ENCODE results near the gene TTYH3.

Gene TTYH3

DNA sequence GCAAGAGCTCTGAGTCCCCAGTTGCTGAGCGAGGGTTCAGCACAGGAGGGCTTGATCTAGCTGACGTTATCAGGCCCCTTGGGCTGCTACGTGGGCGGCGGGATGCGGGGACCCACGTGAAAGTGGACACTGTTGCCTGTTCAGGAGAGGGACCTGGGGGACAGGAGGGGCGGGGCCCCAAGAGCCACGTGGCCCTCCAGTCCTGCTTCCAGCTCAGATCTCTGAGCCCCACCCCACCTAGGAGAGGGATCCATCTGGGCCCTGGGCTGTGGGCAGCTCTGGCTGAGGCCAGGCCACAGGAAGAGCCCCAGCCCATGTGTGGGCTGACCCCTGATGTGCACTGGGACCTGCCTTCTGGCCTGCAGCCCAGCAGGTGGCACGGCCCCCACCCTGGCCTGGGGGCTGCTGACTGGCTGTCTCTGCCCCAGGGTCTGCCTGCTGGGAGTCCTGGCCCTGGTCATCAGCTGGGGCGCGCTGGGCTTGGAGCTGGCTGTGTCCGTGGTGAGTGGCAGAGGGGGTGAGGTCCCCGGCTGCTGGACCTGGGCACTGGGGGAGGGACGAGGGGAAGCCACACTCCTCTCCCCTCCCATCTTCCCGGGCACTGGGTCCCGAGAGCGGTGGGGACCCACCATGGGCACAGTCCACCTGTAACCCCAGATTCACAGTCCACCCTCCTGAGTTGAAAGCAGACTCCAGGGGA lies 17.5 kb downstream of the TTYH3 start:
- 91% methylated on average over 18 of the region's 18 CpGs for WGBS, 2 experiments
- Histone ChIP-seq H3K4me3 (ENCODE audit: insufficient read depth, low read depth, low read length) (no peak overlapping the region), H3K27me3 (ENCODE audit: control insufficient read depth, insufficient read depth, low read length, poor library complexity, severe bottlenecking) (no peaks in the 10 kb centered on the region), H3K4me1 (ENCODE audit: control insufficient read depth, insufficient read depth, low read length) (peaks cover 13% of the 10 kb centered on the region), H3K36me3 (ENCODE audit: control insufficient read depth, insufficient read depth, low read length) (peaks cover 6% of the 10 kb centered on the region), H3K9me3 (ENCODE audit: control insufficient read depth, low read length) (no peaks in the 10 kb centered on the region), H3K27ac (ENCODE audit: insufficient read depth, low read depth, low read length, poor library complexity, severe bottlenecking) (no peak overlapping the region)

DNA sequence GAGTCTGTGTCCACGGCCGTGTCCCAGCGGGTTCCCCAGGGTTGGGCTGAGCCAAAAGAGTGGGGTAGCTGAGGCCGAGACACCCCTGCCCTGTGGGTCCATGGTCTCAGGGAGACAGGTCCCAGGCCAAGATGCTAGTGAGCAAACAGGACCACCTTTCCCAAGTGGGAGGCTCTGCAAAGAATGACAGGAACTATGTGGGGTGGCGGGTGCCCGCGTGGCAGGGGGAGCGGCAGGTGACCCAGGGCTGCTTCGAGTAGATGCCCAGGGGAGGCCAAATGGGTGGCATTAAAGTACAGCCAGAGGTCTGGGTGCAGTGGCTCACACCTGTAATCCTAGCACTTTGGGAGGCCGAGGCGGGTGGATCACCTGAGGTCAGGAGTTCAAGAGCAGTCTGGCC lies 18.2 kb downstream of the TTYH3 start:
- no peaks in the 10 kb centered on the region for H3K9me3 ChIP-seq (ENCODE audit: control insufficient read depth, low read length)
- no peak overlapping the region for H3K27ac ChIP-seq (ENCODE audit: insufficient read depth, low read depth, low read length, poor library complexity, severe bottlenecking)
- 93 to 95% methylated on average over 11 of the region's 11 CpGs for WGBS, 2 experiments
- H3K36me3 ChIP-seq (ENCODE audit: control insufficient read depth, insufficient read depth, low read length), result peaks cover 6% of the 10 kb centered on the region
- no peak overlapping the region for H3K4me3 ChIP-seq (ENCODE audit: insufficient read depth, low read depth, low read length)
- H3K4me1 ChIP-seq (ENCODE audit: control insufficient read depth, insufficient read depth, low read length), result peaks cover 6% of the 10 kb centered on the region
- H3K27me3 ChIP-seq (ENCODE audit: control insufficient read depth, insufficient read depth, low read length, poor library complexity, severe bottlenecking), result no peaks in the 10 kb centered on the region

- Histone ChIP-seq H3K9me3 (ENCODE audit: control insufficient read depth, low read length) (no peaks in the 10 kb centered on the region), H3K27me3 (ENCODE audit: control insufficient read depth, insufficient read depth, low read length, poor library complexity, severe bottlenecking) (no peaks in the 10 kb centered on the region), H3K4me1 (ENCODE audit: control insufficient read depth, insufficient read depth, low read length) (peaks cover 2% of the 10 kb centered on the region), H3K4me3 (ENCODE audit: insufficient read depth, low read depth, low read length) (no peak overlapping the region), H3K36me3 (ENCODE audit: control insufficient read depth, insufficient read depth, low read length) (peaks cover 6% of the 10 kb centered on the region), H3K27ac (ENCODE audit: insufficient read depth, low read depth, low read length, poor library complexity, severe bottlenecking) (no peak overlapping the region)
- WGBS, 2 experiments, result 91 to 94% methylated on average over 8 of the region's 8 CpGs
These were observed 18.7 kb downstream of the TTYH3 start for GRCh38 chr7:2650451-2650850.

- Histone ChIP-seq H3K36me3 (ENCODE audit: control insufficient read depth, insufficient read depth, low read length) (peaks cover 6% of the 10 kb centered on the region), H3K27ac (ENCODE audit: insufficient read depth, low read depth, low read length, poor library complexity, severe bottlenecking) (no peak overlapping the region), H3K27me3 (ENCODE audit: control insufficient read depth, insufficient read depth, low read length, poor library complexity, severe bottlenecking) (no peaks in the 10 kb centered on the region), H3K9me3 (ENCODE audit: control insufficient read depth, low read length) (no peaks in the 10 kb centered on the region), H3K4me1 (ENCODE audit: control insufficient read depth, insufficient read depth, low read length) (no peaks in the 10 kb centered on the region), H3K4me3 (ENCODE audit: insufficient read depth, low read depth, low read length) (no peak overlapping the region)
- 91 to 92% methylated on average over 15 of the region's 15 CpGs for WGBS, 2 experiments
These were observed 19.6 kb downstream of the TTYH3 start for GRCh38 chr7:2651336-2651735.

- H3K9me3 ChIP-seq (ENCODE audit: control insufficient read depth, low read length), result no peaks in the 10 kb centered on the region
- H3K36me3 ChIP-seq (ENCODE audit: control insufficient read depth, insufficient read depth, low read length), result peaks cover 11% of the 10 kb centered on the region
- no peaks in the 10 kb centered on the region for H3K27me3 ChIP-seq (ENCODE audit: control insufficient read depth, insufficient read depth, low read length, poor library complexity, severe bottlenecking)
- no peak overlapping the region for H3K4me3 ChIP-seq (ENCODE audit: insufficient read depth, low read depth, low read length)
- no peaks in the 10 kb centered on the region for H3K4me1 ChIP-seq (ENCODE audit: control insufficient read depth, insufficient read depth, low read length)
- H3K27ac ChIP-seq (ENCODE audit: insufficient read depth, low read depth, low read length, poor library complexity, severe bottlenecking), result no peak overlapping the region
- WGBS, 2 experiments, result 90 to 92% methylated on average over 28 of the region's 28 CpGs
These were observed 20.3 kb downstream of the TTYH3 start for GRCh38 chr7:2651847-2652735.

DNA sequence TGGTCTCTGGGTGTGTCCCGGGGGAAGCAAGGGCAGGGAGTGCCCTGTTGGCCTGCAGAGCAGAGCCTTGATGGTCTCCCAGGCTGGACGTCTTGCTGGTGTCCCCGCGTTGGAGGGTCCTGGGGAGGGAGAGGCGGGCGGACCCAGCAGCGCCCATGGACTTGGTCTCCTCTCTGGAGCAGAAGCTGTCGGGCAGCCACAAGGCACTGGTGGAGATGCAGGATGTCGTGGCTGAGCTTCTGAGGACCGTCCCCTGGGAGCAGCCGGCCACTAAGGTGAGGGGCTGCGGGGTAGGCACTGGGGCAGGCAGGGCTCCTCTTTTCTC lies 20.9 kb downstream of the TTYH3 start:
- H3K27me3 ChIP-seq (ENCODE audit: control insufficient read depth, insufficient read depth, low read length, poor library complexity, severe bottlenecking), result no peaks in the 10 kb centered on the region
- no peaks in the 10 kb centered on the region for H3K9me3 ChIP-seq (ENCODE audit: control insufficient read depth, low read length)
- H3K4me3 ChIP-seq (ENCODE audit: insufficient read depth, low read depth, low read length), result no peak overlapping the region
- WGBS, 2 experiments, result 92 to 94% methylated on average over 12 of the region's 12 CpGs
- no peak overlapping the region for H3K27ac ChIP-seq (ENCODE audit: insufficient read depth, low read depth, low read length, poor library complexity, severe bottlenecking)
- H3K4me1 ChIP-seq (ENCODE audit: control insufficient read depth, insufficient read depth, low read length), result no peaks in the 10 kb centered on the region
- peaks cover 9% of the 10 kb centered on the region for H3K36me3 ChIP-seq (ENCODE audit: control insufficient read depth, insufficient read depth, low read length)

DNA sequence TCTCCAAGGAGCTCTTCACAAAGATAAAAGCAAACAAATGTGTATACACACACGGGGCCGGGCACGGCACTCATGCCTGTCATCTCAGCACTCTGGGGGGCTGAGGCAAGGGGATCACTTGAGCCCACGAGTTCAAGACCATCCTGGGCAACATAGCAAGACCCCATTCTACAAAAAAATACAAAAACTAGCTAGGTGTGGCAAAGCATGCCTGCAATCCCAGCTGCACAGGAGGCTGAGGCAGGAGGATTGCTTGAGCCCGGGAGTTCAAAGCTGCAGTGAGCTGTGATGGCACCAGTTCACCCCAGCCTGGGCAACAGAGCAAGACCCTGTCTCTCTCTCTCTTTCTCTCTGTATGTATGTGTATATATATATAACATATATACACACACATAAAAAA lies 22.3 kb downstream of the TTYH3 start:
- Histone ChIP-seq H3K36me3 (ENCODE audit: control insufficient read depth, insufficient read depth, low read length) (peaks cover 13% of the 10 kb centered on the region), H3K4me1 (ENCODE audit: control insufficient read depth, insufficient read depth, low read length) (no peaks in the 10 kb centered on the region), H3K27ac (ENCODE audit: insufficient read depth, low read depth, low read length, poor library complexity, severe bottlenecking) (no peak overlapping the region), H3K9me3 (ENCODE audit: control insufficient read depth, low read length) (no peaks in the 10 kb centered on the region), H3K27me3 (ENCODE audit: control insufficient read depth, insufficient read depth, low read length, poor library complexity, severe bottlenecking) (no peaks in the 10 kb centered on the region), H3K4me3 (ENCODE audit: insufficient read depth, low read depth, low read length) (no peak overlapping the region)
- 93 to 96% methylated on average over 5 of the region's 5 CpGs for WGBS, 2 experiments

DNA sequence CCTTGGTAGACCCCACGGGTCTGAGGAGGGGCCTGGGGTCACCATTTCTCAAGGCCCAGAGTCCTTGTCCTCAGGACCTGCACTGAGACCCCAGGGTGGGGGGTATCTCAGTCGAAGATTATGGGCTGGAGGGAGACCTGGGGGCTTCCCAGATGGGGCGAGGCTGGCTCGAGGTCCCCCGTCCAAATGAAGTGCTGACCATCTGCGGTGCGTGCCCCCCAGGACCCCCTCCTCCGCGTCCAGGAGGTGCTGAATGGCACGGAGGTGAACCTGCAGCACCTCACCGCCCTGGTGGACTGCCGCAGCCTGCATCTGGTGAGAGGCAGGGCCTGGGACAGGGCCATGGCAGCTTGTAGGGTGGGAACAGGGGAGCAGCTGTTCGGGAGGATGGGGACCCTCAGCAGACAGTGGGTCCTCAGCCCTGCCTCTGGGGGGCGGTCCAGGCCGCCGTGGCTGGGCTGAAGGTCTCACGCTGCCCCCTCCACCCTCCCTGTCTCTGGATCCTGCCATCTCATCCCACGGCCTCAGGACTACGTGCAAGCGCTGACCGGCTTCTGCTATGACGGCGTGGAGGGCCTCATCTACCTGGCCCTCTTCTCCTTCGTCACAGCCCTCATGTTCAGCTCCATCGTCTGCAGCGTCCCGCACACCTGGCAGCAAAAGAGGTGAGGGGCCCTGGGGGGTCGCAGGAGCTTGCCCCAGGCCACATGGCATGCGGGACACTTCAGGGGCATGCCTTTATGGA lies 24.3 kb downstream of the TTYH3 start:
- Histone ChIP-seq H3K4me1 (ENCODE audit: control insufficient read depth, insufficient read depth, low read length) (no peaks in the 10 kb centered on the region), H3K27me3 (ENCODE audit: control insufficient read depth, insufficient read depth, low read length, poor library complexity, severe bottlenecking) (no peaks in the 10 kb centered on the region), H3K9me3 (ENCODE audit: control insufficient read depth, low read length) (no peaks in the 10 kb centered on the region), H3K4me3 (ENCODE audit: insufficient read depth, low read depth, low read length) (no peak overlapping the region), H3K27ac (ENCODE audit: insufficient read depth, low read depth, low read length, poor library complexity, severe bottlenecking) (no peak overlapping the region), H3K36me3 (ENCODE audit: control insufficient read depth, insufficient read depth, low read length) (peaks cover 13% of the 10 kb centered on the region)
- WGBS, 2 experiments, result 96 to 97% methylated on average over 29 of the region's 29 CpGs

- Histone ChIP-seq H3K4me1 (ENCODE audit: control insufficient read depth, insufficient read depth, low read length) (no peaks in the 10 kb centered on the region), H3K4me3 (ENCODE audit: insufficient read depth, low read depth, low read length) (no peak overlapping the region), H3K27me3 (ENCODE audit: control insufficient read depth, insufficient read depth, low read length, poor library complexity, severe bottlenecking) (no peaks in the 10 kb centered on the region), H3K9me3 (ENCODE audit: control insufficient read depth, low read length) (no peaks in the 10 kb centered on the region), H3K27ac (ENCODE audit: insufficient read depth, low read depth, low read length, poor library complexity, severe bottlenecking) (no peak overlapping the region), H3K36me3 (ENCODE audit: control insufficient read depth, insufficient read depth, low read length) (peaks cover 13% of the 10 kb centered on the region)
- WGBS, 2 experiments, result 93 to 97% methylated on average over 2 of the region's 2 CpGs
These were observed 25.4 kb downstream of the TTYH3 start for GRCh38 chr7:2657208-2657607.

All from ectodermal cell (in vitro differentiated cells).